ENCODE data around the gene RRP15.

The RRP15 gene

DNA sequence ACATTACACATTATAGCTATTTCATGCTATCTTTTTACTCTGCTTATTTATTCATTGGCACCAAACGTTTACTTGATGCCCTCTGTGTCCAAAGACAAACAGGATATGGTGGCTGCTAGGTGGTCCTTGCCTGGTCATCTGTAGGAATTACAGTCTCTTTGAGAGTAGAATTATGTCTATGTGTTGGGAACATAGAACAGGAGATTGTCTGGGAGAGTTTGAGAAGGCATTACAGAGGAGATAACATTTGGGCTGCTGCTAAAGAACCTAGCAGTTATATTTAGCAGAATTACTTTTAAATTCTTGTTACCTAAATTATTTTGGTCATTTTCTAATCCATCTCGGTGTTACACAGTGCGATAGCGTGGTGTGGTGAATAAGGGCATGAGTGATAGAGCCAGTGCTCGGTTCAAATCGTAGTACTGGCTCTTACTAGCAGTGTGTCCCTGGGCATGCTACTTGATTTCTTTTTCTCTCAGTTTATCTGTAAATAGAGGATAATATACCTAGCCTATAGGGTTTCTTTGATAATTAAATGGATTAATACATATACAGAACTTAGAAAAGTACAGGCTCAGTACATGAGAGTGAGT is 20.5 kb downstream of the RRP15 start:
- TF ChIP-seq, protein P1, sequence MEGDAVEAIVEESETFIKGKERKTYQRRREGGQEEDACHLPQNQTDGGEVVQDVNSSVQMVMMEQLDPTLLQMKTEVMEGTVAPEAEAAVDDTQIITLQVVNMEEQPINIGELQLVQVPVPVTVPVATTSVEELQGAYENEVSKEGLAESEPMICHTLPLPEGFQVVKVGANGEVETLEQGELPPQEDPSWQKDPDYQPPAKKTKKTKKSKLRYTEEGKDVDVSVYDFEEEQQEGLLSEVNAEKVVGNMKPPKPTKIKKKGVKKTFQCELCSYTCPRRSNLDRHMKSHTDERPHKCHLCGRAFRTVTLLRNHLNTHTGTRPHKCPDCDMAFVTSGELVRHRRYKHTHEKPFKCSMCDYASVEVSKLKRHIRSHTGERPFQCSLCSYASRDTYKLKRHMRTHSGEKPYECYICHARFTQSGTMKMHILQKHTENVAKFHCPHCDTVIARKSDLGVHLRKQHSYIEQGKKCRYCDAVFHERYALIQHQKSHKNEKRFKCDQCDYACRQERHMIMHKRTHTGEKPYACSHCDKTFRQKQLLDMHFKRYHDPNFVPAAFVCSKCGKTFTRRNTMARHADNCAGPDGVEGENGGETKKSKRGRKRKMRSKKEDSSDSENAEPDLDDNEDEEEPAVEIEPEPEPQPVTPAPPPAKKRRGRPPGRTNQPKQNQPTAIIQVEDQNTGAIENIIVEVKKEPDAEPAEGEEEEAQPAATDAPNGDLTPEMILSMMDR (conservative IDR thresholded peaks at IDR 0.05; ENCODE audit: low read length): no peak
- TF ChIP-seq EZH2phosphoT487 (IDR thresholded peaks at IDR 0.05; ENCODE audit: borderline replicate concordance): no peak
- no peaks in the 10 kb centered on the region for H3F3A ChIP-seq (ENCODE audit: low read depth)
- H3K79me2 ChIP-seq (ENCODE audit: insufficient read depth, low read length): peaks cover 5% of the 10 kb centered on the region; the same call in 1 of the 2 replicates
- H3K4me3 ChIP-seq (ENCODE audit: low read length, poor library complexity, severe bottlenecking): no peak overlapping the region
- no peak overlapping the region for H2AFZ ChIP-seq (ENCODE audit: low read length)
- no peaks in the 10 kb centered on the region for H4K20me1 ChIP-seq (ENCODE audit: insufficient read depth, low read length, poor library complexity, severe bottlenecking)
- no peak overlapping the region for H3K9ac ChIP-seq (ENCODE audit: low read depth, low read length, poor library complexity, severe bottlenecking)
- no peaks in the 10 kb centered on the region for H3K9me2 ChIP-seq (replicated peaks; ENCODE audit: low read depth, low read length)
- H3K9me3 ChIP-seq (ENCODE audit: insufficient read depth, low read depth, low read length): no peaks in the 10 kb centered on the region
- peaks cover 45% of the 10 kb centered on the region; the same call in 1 of the 2 replicates for H3K36me3 ChIP-seq (ENCODE audit: insufficient read depth, low read length)
- H3K27me3 ChIP-seq (ENCODE audit: insufficient read depth, low read length, poor library complexity, severe bottlenecking): no peaks in the 10 kb centered on the region
- H3K4me2 ChIP-seq (ENCODE audit: low read depth, low read length, poor library complexity, severe bottlenecking): no peak overlapping the region
- peaks cover 9% of the 10 kb centered on the region for H3K4me1 ChIP-seq (ENCODE audit: insufficient read depth, low read length, poor library complexity, severe bottlenecking)

DNA sequence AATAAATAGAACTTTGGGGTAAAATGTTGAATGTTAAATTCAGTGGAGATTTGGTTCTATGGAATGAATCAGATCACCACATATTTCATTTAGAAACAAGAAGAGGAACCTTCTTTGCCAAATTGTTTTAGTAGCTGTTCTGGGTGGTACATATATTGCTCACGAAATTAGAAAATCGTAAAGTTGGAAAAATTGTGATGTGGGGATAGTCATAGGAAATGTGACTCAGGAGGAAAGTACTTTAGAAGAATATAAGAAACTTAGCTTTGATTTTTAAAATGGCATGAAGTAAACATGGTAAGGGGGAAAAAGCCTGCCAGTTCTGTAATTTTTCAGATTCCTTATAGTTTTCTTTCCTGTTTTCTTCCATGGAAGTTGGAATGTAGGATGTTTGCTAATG is 27.4 kb downstream of the RRP15 start:
- Histone ChIP-seq H2AFZ (ENCODE audit: low read length) (no peak overlapping the region), H3K4me1 (ENCODE audit: insufficient read depth, low read length, poor library complexity, severe bottlenecking) (no peaks in the 10 kb centered on the region), H3K9me3 (ENCODE audit: insufficient read depth, low read depth, low read length) (no peaks in the 10 kb centered on the region), H3K79me2 (ENCODE audit: insufficient read depth, low read length) (no peaks in the 10 kb centered on the region), H3K4me2 (ENCODE audit: low read depth, low read length, poor library complexity, severe bottlenecking) (no peak overlapping the region), H3K36me3 (ENCODE audit: insufficient read depth, low read length) (peaks cover 36% of the 10 kb centered on the region; the same call in 1 of the 2 replicates), H3K9me2 (replicated peaks; ENCODE audit: low read depth, low read length) (no peaks in the 10 kb centered on the region), H4K20me1 (ENCODE audit: insufficient read depth, low read length, poor library complexity, severe bottlenecking) (no peaks in the 10 kb centered on the region), H3K9ac (ENCODE audit: low read depth, low read length, poor library complexity, severe bottlenecking) (no peak overlapping the region), H3F3A (ENCODE audit: low read depth) (no peaks in the 10 kb centered on the region), H3K27me3 (ENCODE audit: insufficient read depth, low read length, poor library complexity, severe bottlenecking) (no peaks in the 10 kb centered on the region), H3K4me3 (ENCODE audit: low read length, poor library complexity, severe bottlenecking) (no peak overlapping the region)
- no peak for TF ChIP-seq EZH2phosphoT487 (IDR thresholded peaks at IDR 0.05; ENCODE audit: borderline replicate concordance)
- TF ChIP-seq, protein P1 (conservative IDR thresholded peaks at IDR 0.05; ENCODE audit: low read length): no peak

DNA sequence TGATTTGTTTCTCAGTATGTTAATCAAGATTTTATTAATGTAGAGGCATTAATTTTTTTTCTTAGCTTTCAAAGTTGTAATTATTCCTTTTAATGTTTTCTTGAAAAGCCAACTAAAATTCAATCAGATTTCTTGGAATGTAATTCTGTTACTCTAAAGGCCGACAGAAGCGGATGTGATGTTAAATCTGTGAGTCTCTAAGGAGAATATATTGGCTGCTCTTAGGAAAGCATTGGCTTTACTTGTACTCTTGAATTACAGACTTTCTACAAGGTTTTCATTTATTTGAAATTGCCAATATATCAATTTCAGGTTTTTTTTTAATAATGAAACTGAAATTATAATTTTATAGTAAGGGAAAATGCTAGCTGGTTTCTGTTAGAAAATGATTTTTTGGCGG is 29.2 kb downstream of the RRP15 start:
- H3K27me3 ChIP-seq (ENCODE audit: insufficient read depth, low read length, poor library complexity, severe bottlenecking): no peaks in the 10 kb centered on the region
- peaks cover 22% of the 10 kb centered on the region; the same call in 1 of the 2 replicates for H3K36me3 ChIP-seq (ENCODE audit: insufficient read depth, low read length)

More for the DNA sequence above, 29.2 kb downstream of the RRP15 start:
- H2AFZ ChIP-seq (ENCODE audit: low read length): no peak overlapping the region
- no peaks in the 10 kb centered on the region for H3K9me3 ChIP-seq (ENCODE audit: insufficient read depth, low read depth, low read length)
- no peaks in the 10 kb centered on the region for H3K4me1 ChIP-seq (ENCODE audit: insufficient read depth, low read length, poor library complexity, severe bottlenecking)
- TF ChIP-seq, protein P1 (conservative IDR thresholded peaks at IDR 0.05; ENCODE audit: low read length): no peak
- TF ChIP-seq EZH2phosphoT487 (IDR thresholded peaks at IDR 0.05; ENCODE audit: borderline replicate concordance): no peak
- H3K9me2 ChIP-seq (replicated peaks; ENCODE audit: low read depth, low read length): no peaks in the 10 kb centered on the region
- no peak overlapping the region for H3K9ac ChIP-seq (ENCODE audit: low read depth, low read length, poor library complexity, severe bottlenecking)
- H3F3A ChIP-seq (ENCODE audit: low read depth): no peaks in the 10 kb centered on the region
- H4K20me1 ChIP-seq (ENCODE audit: insufficient read depth, low read length, poor library complexity, severe bottlenecking): no peaks in the 10 kb centered on the region
- H3K4me3 ChIP-seq (ENCODE audit: low read length, poor library complexity, severe bottlenecking): no peak overlapping the region
- no peak overlapping the region for H3K4me2 ChIP-seq (ENCODE audit: low read depth, low read length, poor library complexity, severe bottlenecking)
- H3K79me2 ChIP-seq (ENCODE audit: insufficient read depth, low read length): no peaks in the 10 kb centered on the region
